ENCODE data around the gene ATG2A.

GRCh38 chr11:64852804-64853509, 64.1 kb downstream of the ATG2A start:
- TF ChIP-seq POLR2AphosphoS5 (IDR thresholded peaks at IDR 0.05; ENCODE audit: insufficient read depth, low read depth, low read length) (no peak), EZH2 (IDR thresholded peaks at IDR 0.05; ENCODE audit: borderline replicate concordance, low read depth, low read length, severe bottlenecking) (no peak)
